GM18861 (cell line): ENCODE measurements around the gene P2RY8.
"Not testable (repeated sequence)": the region's sequence is repeated elsewhere in the genome, so short reads cannot be mapped to it uniquely, and the experiment has no call there.

Experiments
- ATAC-seq: cut with Tn5 transposase; IDR thresholded peaks from one replicate; pipeline ENCODE4 v1.9.1; 2021; ENCODE audit not compliant: unreplicated experiment

P2RY8 gene

DNA sequence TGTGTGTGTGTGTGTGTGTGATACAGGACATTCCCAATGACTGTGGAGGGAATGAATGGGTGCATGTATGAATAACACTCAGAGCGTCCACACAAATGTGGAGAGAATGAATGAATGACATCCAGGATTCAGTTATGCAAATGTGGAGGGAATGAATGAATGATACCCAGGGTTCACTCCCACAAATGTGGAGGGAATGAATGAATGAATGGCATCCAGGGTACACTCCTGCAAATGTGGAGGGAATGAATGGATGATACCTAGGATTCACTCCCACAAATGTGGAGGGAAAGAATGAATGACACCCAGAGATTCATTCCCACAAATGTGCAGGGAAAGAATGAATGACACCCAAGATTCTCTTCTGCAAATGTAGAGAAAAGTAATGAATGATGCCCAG is 48.2 kb downstream of the P2RY8 start:
- no peak for ATAC-seq

- no peak for ATAC-seq
Observed at GRCh38 chrX:1488141-1488540, 48.8 kb downstream of the P2RY8 start.

DNA sequence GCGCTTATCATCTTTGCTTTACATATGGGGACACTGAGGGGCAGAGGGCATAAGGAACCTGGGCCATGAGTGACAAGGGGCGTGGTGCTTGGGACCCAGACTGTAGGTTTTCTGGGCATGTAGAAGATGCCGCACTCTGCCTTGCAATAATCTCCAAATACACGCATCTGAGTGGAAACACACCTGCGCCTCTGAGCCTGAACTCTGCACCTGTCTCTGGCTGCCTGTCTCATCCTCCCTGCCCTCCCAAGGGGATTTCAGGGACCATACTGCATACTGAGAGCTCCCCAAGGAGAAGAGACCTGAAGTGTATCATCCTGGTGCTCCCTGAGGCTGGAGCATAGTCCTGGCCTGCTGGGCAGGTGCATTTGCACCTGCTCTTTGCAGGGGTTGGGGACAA is 49.6 kb downstream of the P2RY8 start:
- ATAC-seq, result no peak

- ATAC-seq, result no peak
Observed at GRCh38 chrX:1486749-1487361, 50.1 kb downstream of the P2RY8 start.

DNA sequence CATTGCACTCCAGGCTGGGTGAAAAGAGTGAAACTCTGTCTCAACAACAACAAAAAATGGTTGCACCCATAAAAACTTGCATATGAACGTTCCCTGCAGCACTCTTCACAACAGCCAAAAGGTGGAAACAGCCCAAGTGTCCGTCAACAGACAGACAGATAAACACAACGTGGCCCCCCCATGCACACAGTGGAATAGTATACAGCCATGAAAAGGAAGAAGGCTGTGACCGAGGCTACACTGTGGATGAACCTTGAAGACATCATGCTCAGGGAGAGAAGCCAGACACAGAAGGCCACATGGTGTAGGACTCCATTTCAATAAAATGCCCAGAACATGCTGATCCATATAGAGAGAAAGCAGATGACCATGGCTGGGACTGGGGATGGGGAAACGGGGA is 50.8 kb downstream of the P2RY8 start:
- ATAC-seq, result no peak

DNA sequence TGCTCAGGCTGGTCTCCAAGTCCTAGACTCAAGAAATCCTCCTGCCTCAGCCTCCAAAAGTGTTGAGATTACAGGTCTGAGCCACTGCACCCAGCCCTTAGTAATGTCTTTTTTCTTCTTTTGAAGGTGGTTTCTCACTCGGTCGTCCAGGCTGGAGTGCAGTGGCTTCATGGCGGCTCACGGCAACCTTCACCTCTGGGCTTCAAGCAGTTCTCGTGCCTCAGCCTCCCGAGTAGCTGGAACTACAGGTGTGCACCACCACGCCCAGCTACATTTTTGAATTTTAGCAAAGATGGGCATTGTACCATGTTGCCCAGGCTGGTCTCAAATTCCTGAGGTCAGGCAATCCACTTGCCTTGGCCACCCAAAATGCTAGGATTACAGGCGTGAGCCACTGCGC is 52.0 kb downstream of the P2RY8 start:
- ATAC-seq, result no peak

DNA sequence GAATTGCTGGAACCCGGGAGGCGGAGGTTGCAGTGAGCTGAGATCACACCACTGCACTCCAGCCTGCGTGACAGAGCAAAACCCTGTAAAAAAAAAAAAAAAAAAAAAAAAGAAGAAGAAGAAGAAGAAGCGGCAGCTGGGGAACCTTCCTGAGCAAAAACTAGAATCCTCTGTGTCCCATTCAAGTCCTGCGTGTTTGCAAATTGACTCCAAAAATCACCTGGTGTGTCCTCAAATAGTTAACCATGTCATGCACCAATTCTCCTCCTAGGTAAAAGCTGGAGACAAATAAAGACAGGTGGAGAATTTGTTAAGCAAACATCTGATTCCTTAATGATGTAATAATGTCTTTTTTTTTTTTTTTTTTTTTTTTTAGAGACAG is 52.4 kb downstream of the P2RY8 start:
- no peak for ATAC-seq

GRCh38 chrX:1483843-1484637 is 52.9 kb downstream of the P2RY8 start:
- peak; percentile 33 for ATAC-seq

DNA sequence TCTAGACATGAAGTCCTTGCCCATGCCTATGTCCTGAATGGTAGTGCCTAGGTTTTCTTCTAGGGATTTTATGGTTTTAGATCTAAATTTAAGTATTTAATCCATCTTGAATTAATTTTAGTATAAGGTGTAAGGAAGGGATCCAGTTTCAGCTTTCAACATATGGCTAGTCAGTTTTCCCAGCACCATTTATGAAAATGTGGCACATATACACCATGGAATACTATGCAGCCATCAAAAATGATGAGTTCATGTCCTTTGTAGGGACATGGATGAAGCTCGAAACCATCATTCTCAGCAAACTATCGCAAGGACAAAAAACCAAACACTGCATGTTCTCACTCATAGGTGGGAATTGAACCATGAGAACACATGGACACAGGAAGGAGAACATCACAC is 54.5 kb downstream of the P2RY8 start:
- not testable (repeated sequence) for ATAC-seq

GRCh38 chrX:1481636-1482529 is 55.1 kb downstream of the P2RY8 start:
- peak; percentile 50 for ATAC-seq

DNA sequence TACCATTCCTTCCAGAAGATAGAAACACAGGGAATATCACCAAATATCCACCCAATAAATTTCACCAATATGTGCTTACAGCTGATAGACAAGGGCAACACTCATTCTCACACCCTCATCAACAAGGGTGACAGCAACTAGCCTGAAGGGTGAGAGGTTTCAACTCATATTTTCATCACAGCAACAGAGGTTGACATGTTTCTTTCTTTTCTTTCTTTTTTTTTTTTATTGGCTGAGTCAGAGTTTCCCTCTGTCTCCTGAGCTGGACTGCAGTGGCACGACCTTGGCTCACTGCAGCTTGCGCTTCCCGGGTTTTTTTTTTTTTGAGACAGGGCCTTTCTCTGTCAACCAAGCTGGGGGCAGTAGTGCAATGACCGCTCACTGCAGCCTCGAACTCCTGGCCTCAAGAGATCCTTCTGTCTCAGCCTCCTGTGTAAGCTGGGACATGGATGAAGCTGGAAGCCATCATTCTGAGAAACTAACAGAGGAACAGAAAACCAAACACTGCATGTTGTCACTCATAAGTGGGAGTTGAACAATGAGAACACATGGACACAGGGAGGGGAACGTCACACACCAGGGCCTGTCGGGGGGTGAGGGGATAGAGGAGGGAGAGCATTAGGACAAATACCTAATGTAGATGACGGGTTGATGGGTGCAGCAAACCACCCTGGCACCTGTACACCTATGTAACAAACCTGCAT is 56.8 kb downstream of the P2RY8 start:
- no peak for ATAC-seq

DNA sequence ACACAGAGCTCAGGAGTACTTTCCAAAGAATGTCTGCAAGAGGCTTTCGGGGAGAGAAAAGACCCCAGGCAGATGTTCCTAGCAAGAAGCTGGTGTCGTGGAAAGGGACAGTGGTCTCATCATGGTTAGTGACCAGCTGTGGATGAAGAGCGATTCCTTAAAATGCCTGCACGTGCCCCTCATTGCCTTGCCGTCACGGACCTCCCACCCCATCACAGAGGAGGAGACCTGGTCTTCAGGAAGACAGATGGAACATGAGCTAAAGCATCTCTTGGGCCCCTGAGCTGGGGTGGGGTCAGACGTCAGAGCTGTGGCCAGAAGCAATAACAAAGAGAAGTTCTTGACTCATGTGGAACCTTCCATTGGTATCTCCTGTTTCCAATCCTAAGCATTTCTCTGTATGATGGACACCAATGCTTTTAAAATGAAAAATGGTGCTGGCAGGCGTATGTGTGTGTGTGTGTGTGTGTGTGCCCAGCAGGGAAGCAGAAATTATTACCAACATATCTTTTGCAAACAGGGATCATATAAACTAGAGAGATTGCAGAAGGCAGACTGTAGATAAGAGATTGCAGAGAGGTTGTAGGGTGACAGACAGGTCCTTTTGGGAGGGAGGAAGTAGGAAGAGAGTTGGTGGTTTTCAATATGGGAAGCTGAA is 59.1 kb downstream of the P2RY8 start:
- no peak for ATAC-seq

- no peak for ATAC-seq
Observed at GRCh38 chrX:1477229-1477628, 59.8 kb downstream of the P2RY8 start.

GRCh38 chrX:1476682-1477081 is 60.3 kb downstream of the P2RY8 start:
- ATAC-seq, result no peak

GRCh38 chrX:1475881-1476280 is 61.1 kb downstream of the P2RY8 start:
- ATAC-seq, result no peak

- ATAC-seq, result no peak
Observed at GRCh38 chrX:1475481-1475880, 61.5 kb downstream of the P2RY8 start.

DNA sequence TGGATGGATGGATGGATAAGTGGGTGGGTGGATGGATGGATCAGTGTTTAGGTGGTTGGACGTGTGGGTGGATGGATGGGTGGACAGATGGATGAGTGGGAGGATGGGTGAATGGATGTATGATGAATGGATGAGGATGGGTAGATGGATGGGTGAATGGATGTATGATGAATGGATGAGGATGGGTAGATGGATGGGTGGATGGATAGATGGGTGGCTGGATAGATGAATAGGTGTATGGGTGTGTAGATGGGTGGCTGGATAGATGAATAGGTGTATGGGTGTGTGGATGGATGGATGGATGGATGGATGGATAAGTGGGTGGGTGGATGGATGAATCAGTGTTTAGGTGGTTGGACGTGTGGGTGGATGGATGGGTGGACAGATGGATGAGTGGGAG is 62.4 kb downstream of the P2RY8 start:
- not testable (repeated sequence) for ATAC-seq

GRCh38 chrX:1472975-1473374 is 64.0 kb downstream of the P2RY8 start:
- no peak for ATAC-seq

- peak; percentile 50 for ATAC-seq
Observed at GRCh38 chrX:1468250-1468772, 68.7 kb downstream of the P2RY8 start.

DNA sequence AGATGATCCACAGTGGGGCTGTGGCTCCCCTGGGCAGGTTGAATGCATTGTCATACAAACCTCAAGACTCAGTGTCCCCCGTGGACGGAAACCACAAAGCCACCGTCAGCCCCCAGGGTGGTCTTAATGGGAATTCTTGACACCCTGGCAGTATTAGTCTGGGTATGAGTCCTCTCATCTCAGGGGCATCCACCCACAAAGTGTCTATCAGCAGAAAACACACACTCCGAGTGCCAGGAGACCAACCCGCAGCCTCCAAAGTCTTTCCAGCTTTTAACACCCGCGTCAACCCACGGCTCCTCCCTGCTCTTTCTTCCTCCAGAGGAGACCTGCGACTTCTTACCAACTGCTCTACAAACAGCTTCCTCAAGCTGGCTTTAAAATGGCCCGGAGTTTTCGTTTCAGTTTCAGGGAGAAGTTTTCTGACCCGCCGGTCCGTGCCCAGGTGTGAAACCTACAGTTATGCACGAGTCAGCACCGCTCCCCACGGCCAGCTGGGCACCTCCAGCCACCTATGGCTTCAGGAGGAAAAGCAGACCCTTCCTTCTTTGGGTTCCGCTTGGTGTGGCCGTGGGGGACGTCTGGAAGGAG is 69.9 kb downstream of the P2RY8 start:
- peak; percentile 37 for ATAC-seq
